Body of pancreas (tissue), 4 donors: ENCODE results near the gene UBXN6. TPM values are rescaled to one million over a fixed set of nuclear protein-coding genes. Genes with fewer than 3 reads are reported as not detected.
A peak's percentile ranks its signal among the peaks of the same experiment; 100 is the strongest.

ENCODE experiments used
- ATAC-seq: fragments of 150-250 bp; one replicate; pipeline ENCODE4 v1.9.1; 2016
- DNase-seq, 4 donors: peaks; one replicate each; pipeline ENCODE4 v3.0.0-alpha.2; 2019
- H3K27ac ChIP-seq, 4 donors: fragments of 200-600 bp; sonication (generic); 1 replicate in 3 of 4; 2 replicates in 1 of 4; pipeline versions ENCODE4 v1.5.1 to v1.6.1; 2016 to 2019; ENCODE audit warnings: mild to moderate bottlenecking in 1 of 4, mixed read lengths in 1 of 4, moderate library complexity in 1 of 4
- H3K27me3 ChIP-seq, 2 donors: fragments of 200-600 bp; sonication (generic); one replicate each; pipeline ENCODE4 v1.6.0; 2016; ENCODE audit warnings: mild to moderate bottlenecking in 1 of 2
- H3K36me3 ChIP-seq, 2 donors: fragments of 200-600 bp; sonication (generic); replicated peaks in 1 of 2; 2 replicates each; pipeline ENCODE4 v1.5.1; 2016; ENCODE audit warnings: low read depth in 2 of 2; ENCODE audit not compliant: insufficient read depth in 1 of 2
- H3K4me1 ChIP-seq: fragments of 200-600 bp; sonication (generic); one replicate; pipeline ENCODE4 v1.6.0; 2016
- H3K4me3 ChIP-seq, 2 donors: fragments of 200-600 bp; sonication (generic); 1 replicate in 1 of 2; 2 replicates in 1 of 2; pipeline ENCODE4 v1.5.1; 2016 to 2019
- H3K9me3 ChIP-seq, 3 donors: fragments of 200-600 bp; sonication (generic); 1 replicate in 2 of 3; 2 replicates in 1 of 3; pipeline ENCODE4 v1.5.1; 2016
- CTCF ChIP-seq, 7 experiments: fragments of 450-650 bp in 4 of 7; fragments of 200-600 bp in 3 of 7; sonication (generic) in 3 of 7; IDR thresholded peaks; one replicate each; pipeline ENCODE4 v1.5.1; 2016 to 2019; ENCODE audit warnings: antibody characterized with exemption in 7 of 7
- POLR2A ChIP-seq, 3 donors: fragments of 450-650 bp; IDR thresholded peaks; one replicate each; pipeline ENCODE4 v1.6.1; 2016; ENCODE audit warnings: antibody characterized with exemption in 3 of 3, mild to moderate bottlenecking in 2 of 3
- WGBS, 2 donors: methylation state at CpG; one replicate each; pipeline ENCODE4 v1.1.5; 2017; 5-methylcytosine and 5-hydroxymethylcytosine counted together
- intact Hi-C: fragments of 100-400 bp; cut with DNase I; formaldehyde crosslinking; loops from one replicate; pipeline ENCODE4 v1.15.1; 2023
- total RNA-seq, 2 donors: library from RNA; depleted of rRNA; stranded (reverse); fragments of >200 nt; gene quantifications; one replicate each; pipeline ENCODE4 v1.1.0, GENCODE V29; 2016

The UBXN6 gene
- total RNA-seq, 2 donors from 2014 or later, result 64.6 to 107 TPM

- H3K36me3 ChIP-seq, result no peaks in the 10 kb centered on the region
- WGBS, 2 donors, result 92 to 93% methylated on average over 6 to 28 of the region's 28 CpGs
- intact Hi-C loops, result no loop called here
- H3K27me3 ChIP-seq, result no peaks in the 10 kb centered on the region
- ATAC-seq, result no peak
- TF ChIP-seq CTCF (IDR thresholded peaks at IDR 0.05) (no peak), POLR2A (IDR thresholded peaks at IDR 0.05) (no peak)
- DNase-seq, result no peak
- no peak overlapping the region for H3K27ac ChIP-seq
- H3K4me3 ChIP-seq, result no peak overlapping the region
- H3K9me3 ChIP-seq, result no peaks in the 10 kb centered on the region
- no peaks in the 10 kb centered on the region for H3K4me1 ChIP-seq
Measured at GRCh38 chr19:4432918-4433506, 24.6 kb downstream of the UBXN6 start.

- WGBS, 2 donors, result 82 to 96% methylated on average over 15 to 26 of the region's 26 CpGs
- intact Hi-C loops, result no loop called here
- TF ChIP-seq CTCF (IDR thresholded peaks at IDR 0.05) (no peak), POLR2A (IDR thresholded peaks at IDR 0.05) (peak in 1 of 3 donors; percentile 12)
- DNase-seq, result peak in 1 of 4 donors; percentile 63
- Histone ChIP-seq H3K4me3 (no peak overlapping the region), H3K27ac (peak overlapping the region in 1 of 4 donors; percentile 57), H3K27me3 (no peaks in the 10 kb centered on the region), H3K9me3 (no peaks in the 10 kb centered on the region), H3K4me1 (no peaks in the 10 kb centered on the region), H3K36me3 (no peaks in the 10 kb centered on the region)
- ATAC-seq, result no peak
Measured at GRCh38 chr19:4431808-4432674, 25.6 kb downstream of the UBXN6 start.

GRCh38 chr19:4431296-4431695, 26.3 kb downstream of the UBXN6 start:
- Histone ChIP-seq H3K4me1 (no peaks in the 10 kb centered on the region), H3K4me3 (no peak overlapping the region), H3K36me3 (no peaks in the 10 kb centered on the region), H3K9me3 (no peaks in the 10 kb centered on the region), H3K27ac (peak overlapping the region in 1 of 4 donors; percentile 57), H3K27me3 (no peaks in the 10 kb centered on the region)
- 70 to 89% methylated on average over 7 to 9 of the region's 9 CpGs for WGBS, 2 donors
- intact Hi-C loops, result no loop called here
- no peak for ATAC-seq
- TF ChIP-seq CTCF (IDR thresholded peaks at IDR 0.05) (no peak), POLR2A (IDR thresholded peaks at IDR 0.05) (no peak)
- DNase-seq, result no peak

GRCh38 chr19:4430760-4431159, 26.8 kb downstream of the UBXN6 start:
- Histone ChIP-seq H3K27ac (no peak overlapping the region), H3K4me3 (no peak overlapping the region), H3K27me3 (no peaks in the 10 kb centered on the region), H3K4me1 (no peaks in the 10 kb centered on the region), H3K36me3 (no peaks in the 10 kb centered on the region), H3K9me3 (no peaks in the 10 kb centered on the region)
- ATAC-seq (no peak), DNase-seq (peak in 1 of 4 donors; percentile 56)
- 80 to 89% methylated on average over 11 to 12 of the region's 12 CpGs for WGBS, 2 donors
- intact Hi-C loops, result no loop called here
- TF ChIP-seq POLR2A (IDR thresholded peaks at IDR 0.05), result no peak
- no peak for TF ChIP-seq CTCF (IDR thresholded peaks at IDR 0.05)
